Thoracic aorta (tissue), 2 donors: Measurements from ENCODE around the gene CELF6. TPM values are rescaled to one million over a fixed set of nuclear protein-coding genes. Genes with fewer than 3 reads are reported as not detected.

Experiments
- ATAC-seq: fragments of 150-250 bp; one replicate; pipeline ENCODE4 v1.8.0; 2017; ENCODE audit warnings: low read depth; ENCODE audit not compliant: insufficient number of reproducible peaks, low FRiP score
- DNase-seq: peaks from one replicate; pipeline ENCODE4 v3.0.0-alpha.2; 2020; ENCODE audit warnings: low spot score
- H3K27ac ChIP-seq, 2 donors: fragments of 200-600 bp; sonication (generic); 1 replicate in 1 of 2; 2 replicates in 1 of 2; pipeline ENCODE4 v1.5.1; 2016; ENCODE audit warnings: mild to moderate bottlenecking in 2 of 2, moderate library complexity in 2 of 2
- H3K27me3 ChIP-seq: fragments of 200-600 bp; sonication (generic); replicated peaks from 2 replicates; pipeline ENCODE4 v1.6.0; 2016; ENCODE audit warnings: mild to moderate bottlenecking; ENCODE audit not compliant: insufficient read depth
- H3K36me3 ChIP-seq: fragments of 200-600 bp; sonication (generic); one replicate; pipeline ENCODE4 v1.5.1; 2016
- H3K4me1 ChIP-seq, 2 donors: fragments of 200-600 bp; sonication (generic); 1 replicate in 1 of 2; 2 replicates in 1 of 2; pipeline versions ENCODE4 v1.5.1 to v1.6.0; 2016; ENCODE audit warnings: low read depth in 2 of 2, mild to moderate bottlenecking in 1 of 2; ENCODE audit not compliant: control insufficient read depth in 1 of 2
- H3K4me3 ChIP-seq: fragments of 200-600 bp; sonication (generic); 2 replicates; pipeline ENCODE4 v1.5.1; 2016; ENCODE audit warnings: mild to moderate bottlenecking
- H3K9me3 ChIP-seq: fragments of 200-600 bp; sonication (generic); 2 replicates; pipeline ENCODE4 v1.5.1; 2016
- total RNA-seq, 2 donors: library from RNA; depleted of rRNA; stranded (reverse); fragments of >200 nt; gene quantifications; one replicate each; pipeline versions ENCODE4 v1.1.0 to v1.2.3, GENCODE V29; 2016
- TF ChIP-seq, protein P1 (sequence below): fragments of 200-600 bp; sonication (generic); IDR thresholded peaks from one replicate; pipeline ENCODE4 v1.5.1; 2019; ENCODE audit warnings: antibody characterized with exemption

CELF6 gene
- total RNA-seq, 2 donors from 2014 or later: 2.3 to 4.1 TPM

DNA sequence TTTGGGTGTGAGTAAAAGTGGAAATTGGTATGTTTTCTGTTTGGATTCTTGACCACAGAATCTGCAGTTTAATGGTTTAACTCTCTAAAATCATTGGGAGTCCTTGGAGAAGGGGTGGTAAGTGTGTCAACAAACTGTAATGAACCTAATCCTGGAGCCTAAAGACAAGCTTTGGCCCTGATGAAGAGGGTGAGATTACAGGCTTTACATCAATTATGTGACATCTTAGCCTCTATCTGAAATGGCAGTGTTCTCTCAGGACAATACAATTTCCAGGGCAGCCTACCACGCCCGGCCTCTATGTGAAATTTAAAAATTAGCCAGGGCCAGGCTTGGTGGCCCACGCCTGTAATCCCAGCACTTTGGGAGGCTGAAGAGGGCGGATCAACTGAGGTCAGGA lies 84.7 kb downstream of the CELF6 start:
- TF ChIP-seq, protein P1, sequence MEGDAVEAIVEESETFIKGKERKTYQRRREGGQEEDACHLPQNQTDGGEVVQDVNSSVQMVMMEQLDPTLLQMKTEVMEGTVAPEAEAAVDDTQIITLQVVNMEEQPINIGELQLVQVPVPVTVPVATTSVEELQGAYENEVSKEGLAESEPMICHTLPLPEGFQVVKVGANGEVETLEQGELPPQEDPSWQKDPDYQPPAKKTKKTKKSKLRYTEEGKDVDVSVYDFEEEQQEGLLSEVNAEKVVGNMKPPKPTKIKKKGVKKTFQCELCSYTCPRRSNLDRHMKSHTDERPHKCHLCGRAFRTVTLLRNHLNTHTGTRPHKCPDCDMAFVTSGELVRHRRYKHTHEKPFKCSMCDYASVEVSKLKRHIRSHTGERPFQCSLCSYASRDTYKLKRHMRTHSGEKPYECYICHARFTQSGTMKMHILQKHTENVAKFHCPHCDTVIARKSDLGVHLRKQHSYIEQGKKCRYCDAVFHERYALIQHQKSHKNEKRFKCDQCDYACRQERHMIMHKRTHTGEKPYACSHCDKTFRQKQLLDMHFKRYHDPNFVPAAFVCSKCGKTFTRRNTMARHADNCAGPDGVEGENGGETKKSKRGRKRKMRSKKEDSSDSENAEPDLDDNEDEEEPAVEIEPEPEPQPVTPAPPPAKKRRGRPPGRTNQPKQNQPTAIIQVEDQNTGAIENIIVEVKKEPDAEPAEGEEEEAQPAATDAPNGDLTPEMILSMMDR: no peak
- H3K4me1 ChIP-seq: peaks cover 16 to 27% of the 10 kb centered on the region in 2 donors
- no peaks in the 10 kb centered on the region for H3K27me3 ChIP-seq
- no peak overlapping the region for H3K27ac ChIP-seq
- H3K4me3 ChIP-seq: no peak overlapping the region
- H3K9me3 ChIP-seq: no peaks in the 10 kb centered on the region
- H3K36me3 ChIP-seq: peaks cover under 1% of the 10 kb centered on the region
- DNase-seq (no peak), ATAC-seq (no peak)

Other genes starting within 250 kb of the CELF6 start
- 10 to 100 TPM; 48.2 to 57.4 TPM for gene MYO9A, start 202.0 kb downstream of the CELF6 start, total RNA-seq
- gene SENP8, start 201.8 kb downstream of the CELF6 start, total RNA-seq: under 1 TPM; 0.54 to 0.78 TPM
- under 1 TPM in 1 of 2 donors, not detected in 1; 0.85 TPM for gene GRAMD2A, start 122.4 kb downstream of the CELF6 start, total RNA-seq
- 100 to 1,000 TPM; 515 to 544 TPM for gene PKM, start 89.0 kb downstream of the CELF6 start, total RNA-seq
- 10 to 100 TPM; 44.0 to 49.9 TPM for gene PARP6, start 47.6 kb downstream of the CELF6 start, total RNA-seq
- gene HEXA, start 55.9 kb upstream of the CELF6 start, total RNA-seq: 10 to 100 TPM; 79.5 to 89.8 TPM
- not detected for gene TMEM202, start 78.1 kb upstream of the CELF6 start, total RNA-seq
- 10 to 100 TPM; 28.6 to 88.4 TPM for gene ARIH1, start 154.2 kb upstream of the CELF6 start, total RNA-seq